WTC11 (cell line): ENCODE data around the gene SYTL5. TPM values are rescaled to one million over a fixed set of nuclear protein-coding genes. Genes with fewer than 3 reads are reported as not detected.

Source experiments
- ATAC-seq: fragments of 200-7000 bp; cut with Tn5 transposase; 2 replicates; pipeline ENCODE4 v1.10.0; 2021; ENCODE audit warnings: mild to moderate bottlenecking, moderate library complexity
- Bru-seq: library from RNA; stranded (reverse); fragments of 400-500 nt; gene quantifications from one replicate; lab custom pipeline; 2021; lab: Mats Ljungman, UMichigan
- CTCF ChIA-PET: fragments of 300-600 bp; sonication (Branson Sonifier 250); formaldehyde crosslinking; loops from one replicate; lab custom pipeline; 2021; ENCODE audit warnings: antibody characterized with exemption; lab: Charles Lee
- POLR2A ChIA-PET: fragments of 350-600 bp; sonication (Branson Sonifier 250); formaldehyde crosslinking; loops from one replicate; lab custom pipeline; 2021; ENCODE audit warnings: antibody characterized with exemption; lab: Charles Lee
- DNase-seq: peaks from one replicate; pipeline ENCODE4 v3.0.0; 2021; ENCODE audit warnings: low spot score
- H3K27ac Mint-ChIP-seq: 2 replicates; pipeline ENCODE4 v1.8.0; 2021; ENCODE audit warnings: mixed read lengths
- H3K27me3 Mint-ChIP-seq: 2 replicates; pipeline ENCODE4 v1.8.0; 2021; ENCODE audit warnings: low read depth, mild to moderate bottlenecking, moderate library complexity, mixed read lengths
- H3K36me3 Mint-ChIP-seq: 2 replicates; pipeline ENCODE4 v1.8.0; 2021; ENCODE audit warnings: mixed read lengths
- H3K4me1 Mint-ChIP-seq: 2 replicates; pipeline ENCODE4 v1.8.0; 2022; ENCODE audit warnings: mixed read lengths
- H3K4me3 Mint-ChIP-seq: 2 replicates; pipeline ENCODE4 v1.8.0; 2021; ENCODE audit warnings: mild to moderate bottlenecking, moderate library complexity, mixed read lengths
- H3K9me3 Mint-ChIP-seq: 2 replicates; pipeline ENCODE4 v1.8.0; 2021; ENCODE audit warnings: mixed read lengths
- CREM ChIP-seq: sonication (generic); formaldehyde crosslinking; IDR thresholded peaks from 2 replicates; pipeline ENCODE4 v1.8.1; 2022; ENCODE audit warnings: mild to moderate bottlenecking, missing genetic modification reagents, moderate library complexity
- EMX1 ChIP-seq: fragments of 250-450 bp; sonication (Bioruptor Pico); IDR thresholded peaks from 2 replicates; pipeline ENCODE4 v1.8.0; 2021; ENCODE audit warnings: mild to moderate bottlenecking
- FOXK1 ChIP-seq: sonication (generic); formaldehyde crosslinking; IDR thresholded peaks from 2 replicates; pipeline ENCODE4 v1.8.0; 2022; ENCODE audit warnings: mild to moderate bottlenecking, moderate library complexity, missing genetic modification reagents
- FOXP1 ChIP-seq: sonication (generic); formaldehyde crosslinking; IDR thresholded peaks from 2 replicates; pipeline ENCODE4 v1.8.0; 2022; ENCODE audit warnings: missing genetic modification reagents, mild to moderate bottlenecking, moderate library complexity, borderline replicate concordance
- GABPB1 ChIP-seq: sonication (generic); formaldehyde crosslinking; IDR thresholded peaks from 2 replicates; pipeline ENCODE4 v1.8.1; 2023; ENCODE audit warnings: mild to moderate bottlenecking, missing genetic modification reagents
- MXD4 ChIP-seq: fragments of 250-450 bp; sonication (Bioruptor Pico); IDR thresholded peaks from 2 replicates; pipeline ENCODE4 v1.8.0; 2021; ENCODE audit warnings: mild to moderate bottlenecking, moderate library complexity, borderline replicate concordance
- NFATC4 ChIP-seq: fragments of 250-450 bp; sonication (Bioruptor Pico); IDR thresholded peaks from 2 replicates; pipeline ENCODE4 v1.9.0; 2021; ENCODE audit warnings: mild to moderate bottlenecking
- NFE2L1 ChIP-seq: sonication (generic); formaldehyde crosslinking; IDR thresholded peaks from 2 replicates; pipeline ENCODE4 v1.8.1; 2023; ENCODE audit warnings: missing genetic modification reagents
- NR3C1 ChIP-seq: sonication (generic); formaldehyde crosslinking; conservative IDR thresholded peaks from 2 replicates; pipeline ENCODE4 v1.8.1; 2023; ENCODE audit warnings: low read depth, mild to moderate bottlenecking, missing genetic modification reagents
- RELA ChIP-seq: sonication (generic); formaldehyde crosslinking; IDR thresholded peaks from 2 replicates; pipeline ENCODE4 v1.8.1; 2022; ENCODE audit warnings: missing genetic modification reagents, mild to moderate bottlenecking, borderline replicate concordance
- TEAD1 ChIP-seq: sonication (generic); formaldehyde crosslinking; IDR thresholded peaks from 2 replicates; pipeline ENCODE4 v1.8.0; 2022; ENCODE audit warnings: mild to moderate bottlenecking, missing genetic modification reagents
- ZNF138 ChIP-seq: sonication (generic); formaldehyde crosslinking; conservative IDR thresholded peaks from 2 replicates; pipeline ENCODE4 v1.8.1; 2022; ENCODE audit warnings: mild to moderate bottlenecking, moderate library complexity, missing genetic modification reagents
- long read RNA-seq, 3 experiments: library from RNA in 1 of 3; library from capped mRNA in 1 of 3; library from polyadenylated mRNA in 1 of 3; unstranded in 2 of 3; stranded (forward) in 1 of 3; transcript quantifications; one replicate each; pipeline ENCODE4 v2.0.0, GENCODE V29; 2021
- total RNA-seq: library from RNA; stranded (reverse); gene quantifications from 3 replicates; pipeline ENCODE4 v1.2.3, GENCODE V29; 2021
- TF ChIP-seq, protein P1 (sequence below): sonication (generic); formaldehyde crosslinking; IDR thresholded peaks from 2 replicates; pipeline ENCODE4 v1.8.1; 2022; ENCODE audit warnings: mild to moderate bottlenecking, moderate library complexity, missing genetic modification reagents
- TF ChIP-seq, protein P2 (sequence below): sonication (generic); formaldehyde crosslinking; IDR thresholded peaks from 2 replicates; pipeline ENCODE4 v1.8.1; 2023; ENCODE audit warnings: mild to moderate bottlenecking, missing genetic modification reagents
- TF ChIP-seq, protein P3 (sequence below): fragments of 250-450 bp; sonication (Bioruptor Pico); IDR thresholded peaks from 2 replicates; pipeline ENCODE4 v1.9.0; 2021; ENCODE audit warnings: mild to moderate bottlenecking

The SYTL5 gene
- total RNA-seq (0.25 to 0.39 TPM (median 0.26 TPM) in 3 replicates), Bru-seq, nascent RNA (percentile 24 among the genes with signal in this experiment)
- long read RNA-seq, experiment 1, partial matches to known transcripts, result 0 of 1 reads
- long read RNA-seq, experiment 1, other reads (novel, unspliced or antisense), result 1 of 1 reads
- long read RNA-seq, experiment 2, partial matches to known transcripts, result 1 of 1 reads
- long read RNA-seq, experiment 2, other reads (novel, unspliced or antisense), result 0 of 1 reads
- long read RNA-seq, experiment 3, result 0 reads

DNA sequence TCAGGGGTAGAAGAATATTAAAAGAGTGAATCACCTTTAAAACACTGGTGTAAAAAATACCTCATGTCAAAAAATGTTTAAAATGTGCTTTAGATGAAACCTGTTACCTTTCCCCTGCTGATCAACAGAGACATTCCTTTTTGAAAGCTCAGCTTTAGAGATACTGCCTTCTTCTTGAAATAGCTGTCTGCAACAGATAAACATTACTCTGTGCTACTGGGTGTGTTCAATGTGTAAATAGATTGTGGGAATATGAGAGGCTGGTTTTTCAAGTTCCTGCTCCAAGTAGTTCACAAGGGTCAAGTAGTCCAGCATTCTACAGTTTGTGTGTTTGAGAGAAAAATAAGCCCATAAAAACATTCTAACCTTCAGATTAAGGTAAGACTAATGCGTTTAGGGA is at the start of gene SYTL5:
SYTL5 (plus strand) TSS at position 263 of the 400 bp plus-strand sequence. CDS start 27,337 bp downstream, outside the sequence.
- ChIA-PET CTCF (no interaction called here), POLR2A (no interaction called here)
- no peaks in the 10 kb centered on the region for H3K36me3 Mint-ChIP-seq
- H3K4me3 Mint-ChIP-seq, result no peak within 1 kb of the TSS
- no peaks in the 10 kb centered on the region; the same call in 1 of the 2 replicates for H3K9me3 Mint-ChIP-seq
- TF ChIP-seq FOXP1 (CRISPR knock-in tag), result no peak
- TF ChIP-seq, protein P1, sequence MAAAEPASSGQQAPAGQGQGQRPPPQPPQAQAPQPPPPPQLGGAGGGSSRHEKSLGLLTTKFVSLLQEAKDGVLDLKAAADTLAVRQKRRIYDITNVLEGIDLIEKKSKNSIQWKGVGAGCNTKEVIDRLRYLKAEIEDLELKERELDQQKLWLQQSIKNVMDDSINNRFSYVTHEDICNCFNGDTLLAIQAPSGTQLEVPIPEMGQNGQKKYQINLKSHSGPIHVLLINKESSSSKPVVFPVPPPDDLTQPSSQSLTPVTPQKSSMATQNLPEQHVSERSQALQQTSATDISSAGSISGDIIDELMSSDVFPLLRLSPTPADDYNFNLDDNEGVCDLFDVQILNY (CRISPR knock-in tag), result no peak
- TF ChIP-seq, protein P2, sequence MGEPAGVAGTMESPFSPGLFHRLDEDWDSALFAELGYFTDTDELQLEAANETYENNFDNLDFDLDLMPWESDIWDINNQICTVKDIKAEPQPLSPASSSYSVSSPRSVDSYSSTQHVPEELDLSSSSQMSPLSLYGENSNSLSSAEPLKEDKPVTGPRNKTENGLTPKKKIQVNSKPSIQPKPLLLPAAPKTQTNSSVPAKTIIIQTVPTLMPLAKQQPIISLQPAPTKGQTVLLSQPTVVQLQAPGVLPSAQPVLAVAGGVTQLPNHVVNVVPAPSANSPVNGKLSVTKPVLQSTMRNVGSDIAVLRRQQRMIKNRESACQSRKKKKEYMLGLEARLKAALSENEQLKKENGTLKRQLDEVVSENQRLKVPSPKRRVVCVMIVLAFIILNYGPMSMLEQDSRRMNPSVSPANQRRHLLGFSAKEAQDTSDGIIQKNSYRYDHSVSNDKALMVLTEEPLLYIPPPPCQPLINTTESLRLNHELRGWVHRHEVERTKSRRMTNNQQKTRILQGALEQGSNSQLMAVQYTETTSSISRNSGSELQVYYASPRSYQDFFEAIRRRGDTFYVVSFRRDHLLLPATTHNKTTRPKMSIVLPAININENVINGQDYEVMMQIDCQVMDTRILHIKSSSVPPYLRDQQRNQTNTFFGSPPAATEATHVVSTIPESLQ, result no peak
- H3K27ac Mint-ChIP-seq, result no peak within 1 kb of the TSS
- ATAC-seq (no peak), DNase-seq (no peak)
- H3K4me1 Mint-ChIP-seq, result no peaks in the 10 kb centered on the region
- no peaks in the 10 kb centered on the region for H3K27me3 Mint-ChIP-seq

DNA sequence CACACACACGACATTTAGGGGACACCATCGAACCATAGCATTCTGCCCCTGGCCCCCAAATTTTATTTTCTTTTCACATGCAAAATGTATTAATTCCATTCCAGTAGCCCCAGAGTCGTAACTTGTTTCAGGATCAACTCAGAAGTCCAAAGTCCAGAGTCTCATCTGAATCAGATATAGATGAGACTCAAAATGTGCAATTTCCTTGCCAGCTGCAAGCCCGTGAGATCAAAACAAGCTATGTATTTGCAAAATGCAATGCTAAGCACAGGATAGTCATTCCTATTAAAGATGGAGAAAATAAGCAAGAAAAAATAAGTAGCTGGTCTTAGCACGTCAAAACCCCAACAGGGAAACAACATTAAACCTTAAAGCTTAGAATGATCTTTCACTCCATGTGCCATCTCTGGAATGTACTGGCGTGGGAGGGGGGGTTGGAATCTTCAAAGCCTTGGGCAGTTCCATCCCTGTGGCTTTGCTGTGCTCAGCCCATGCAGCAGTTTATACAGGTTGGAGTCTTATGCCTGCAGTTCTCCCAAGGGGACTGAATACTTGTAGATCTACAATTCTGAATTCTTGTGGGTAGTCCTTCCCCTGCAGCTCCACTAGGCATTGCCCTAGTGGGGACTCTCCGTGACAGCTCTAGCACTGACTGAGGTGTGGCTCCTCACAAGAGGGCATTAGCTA is 47.7 kb upstream of the SYTL5 start:
- no peaks in the 10 kb centered on the region for H3K27me3 Mint-ChIP-seq
- no peaks in the 10 kb centered on the region for H3K9me3 Mint-ChIP-seq
- no peaks in the 10 kb centered on the region for H3K36me3 Mint-ChIP-seq
- DNase-seq (no peak), ATAC-seq (no peak)
- H3K27ac Mint-ChIP-seq, result no peak overlapping the region
- TF ChIP-seq ZNF138 (CRISPR knock-in tag) (no peak), FOXK1 (CRISPR knock-in tag) (no peak), NFATC4 (CRISPR knock-in tag) (no peak), NR3C1 (CRISPR knock-in tag) (no peak), MXD4 (CRISPR knock-in tag) (no peak), TEAD1 (no peak), EMX1 (CRISPR knock-in tag) (no peak), RELA (CRISPR knock-in tag) (no peak), CREM (CRISPR knock-in tag) (no peak), NFE2L1 (no peak)
- TF ChIP-seq, protein P3, sequence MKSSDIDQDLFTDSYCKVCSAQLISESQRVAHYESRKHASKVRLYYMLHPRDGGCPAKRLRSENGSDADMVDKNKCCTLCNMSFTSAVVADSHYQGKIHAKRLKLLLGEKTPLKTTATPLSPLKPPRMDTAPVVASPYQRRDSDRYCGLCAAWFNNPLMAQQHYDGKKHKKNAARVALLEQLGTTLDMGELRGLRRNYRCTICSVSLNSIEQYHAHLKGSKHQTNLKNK (CRISPR knock-in tag), result no peak
- no peak overlapping the region for H3K4me3 Mint-ChIP-seq
- H3K4me1 Mint-ChIP-seq, result no peaks in the 10 kb centered on the region
- CTCF ChIA-PET, result no interaction called here
- POLR2A ChIA-PET, result no interaction called here

DNA sequence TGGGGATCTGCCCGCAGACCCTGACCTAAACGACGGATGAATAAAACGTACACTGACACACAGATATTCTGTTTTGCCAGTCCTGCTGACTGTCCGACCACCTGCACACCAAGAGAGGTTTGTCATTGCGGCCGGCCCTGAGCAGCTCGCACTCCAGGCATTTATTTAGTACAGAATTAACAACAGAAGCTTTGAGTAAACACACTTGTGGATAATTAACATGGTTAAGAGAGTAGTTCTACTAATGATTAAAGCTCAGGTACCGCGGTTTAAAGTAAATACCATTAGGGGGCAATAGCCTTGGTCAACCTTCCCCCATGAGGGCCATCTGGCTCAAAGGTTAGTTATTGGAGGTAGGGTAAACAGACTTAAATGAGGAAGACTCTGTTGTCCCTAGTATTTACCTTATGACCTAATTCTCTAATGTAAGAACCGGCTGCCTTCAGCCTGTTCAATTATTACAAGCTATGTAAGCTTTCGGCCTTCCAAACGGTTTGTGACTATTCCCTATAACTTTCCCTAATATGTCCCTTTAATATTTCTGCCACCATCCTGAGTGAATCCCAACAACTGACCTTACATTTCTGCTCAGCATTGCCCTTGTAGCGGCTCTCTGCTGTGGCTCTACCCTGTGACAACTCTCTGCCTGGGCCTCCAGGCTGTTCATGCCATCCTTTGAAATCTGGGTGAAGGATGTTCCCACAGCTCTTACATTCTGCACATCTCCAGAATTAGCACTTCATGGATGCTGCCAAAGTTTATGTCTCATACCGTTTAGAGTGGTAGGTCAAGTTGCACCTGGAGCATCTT is 46.9 kb upstream of the SYTL5 start:
- Mint-ChIP-seq H3K27me3 (no peaks in the 10 kb centered on the region), H3K36me3 (no peaks in the 10 kb centered on the region), H3K4me1 (no peaks in the 10 kb centered on the region), H3K27ac (no peak overlapping the region), H3K4me3 (no peak overlapping the region), H3K9me3 (no peaks in the 10 kb centered on the region)
- POLR2A ChIA-PET, result no interaction called here
- ATAC-seq (no peak), DNase-seq (no peak)
- TF ChIP-seq GABPB1 (CRISPR knock-in tag), result 0 out of 2 replicates have a peak, but pooled peaks have one; percentile 13
- TF ChIP-seq FOXK1 (CRISPR knock-in tag), result no peak
- CTCF ChIA-PET, result no interaction called here
